CD4-positive, alpha-beta T cell treated with Interleukin-17A for 1 hour (primary cell): ENCODE measurements around the gene COL23A1.

Experiments used
- DNase-seq: peaks from one replicate; pipeline ENCODE4 v3.0.0-alpha.2; 2020

The COL23A1 gene

DNA sequence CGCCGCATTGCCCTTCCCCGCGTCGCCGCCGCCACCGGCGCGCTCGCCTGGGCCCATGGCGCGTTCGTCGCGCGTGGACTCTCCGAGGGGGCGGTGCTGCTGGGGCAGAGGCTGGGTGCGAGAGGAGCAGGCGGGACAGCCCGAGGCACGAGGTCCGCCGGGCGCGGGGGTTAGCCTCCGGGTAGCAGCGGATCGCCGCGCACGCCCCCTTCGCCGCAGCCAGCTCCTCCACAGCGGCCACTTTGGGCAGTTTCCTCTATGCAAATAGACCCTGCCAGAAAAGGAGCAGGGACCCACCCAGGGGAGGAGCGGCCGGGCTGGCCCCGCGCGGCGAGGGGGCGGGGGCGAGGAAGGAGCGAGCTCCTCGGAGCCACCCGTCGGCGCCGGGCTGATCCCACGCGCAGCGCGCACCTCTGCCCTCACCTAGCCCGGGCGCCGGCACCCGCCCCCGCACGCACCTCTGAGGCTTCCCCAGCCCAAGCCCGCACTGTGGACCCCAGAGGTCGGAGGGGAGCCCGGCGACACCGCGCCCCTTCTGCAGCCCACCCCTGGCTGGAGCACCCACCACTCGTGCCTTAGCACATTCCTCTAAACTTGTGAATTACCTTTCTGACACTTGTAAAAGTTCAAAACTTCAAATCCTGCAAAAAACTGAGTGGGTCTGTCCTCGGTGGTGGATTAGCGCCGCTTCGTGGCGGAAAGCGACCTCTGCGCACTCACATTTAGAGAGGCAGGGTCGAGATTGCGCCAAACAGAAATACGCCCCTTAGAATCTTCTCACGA, at the start of gene COL23A1:
Gene COL23A1 (minus strand): TSS at position 253 of the 783 bp plus-strand sequence.
- peak; percentile 35 for DNase-seq

DNA sequence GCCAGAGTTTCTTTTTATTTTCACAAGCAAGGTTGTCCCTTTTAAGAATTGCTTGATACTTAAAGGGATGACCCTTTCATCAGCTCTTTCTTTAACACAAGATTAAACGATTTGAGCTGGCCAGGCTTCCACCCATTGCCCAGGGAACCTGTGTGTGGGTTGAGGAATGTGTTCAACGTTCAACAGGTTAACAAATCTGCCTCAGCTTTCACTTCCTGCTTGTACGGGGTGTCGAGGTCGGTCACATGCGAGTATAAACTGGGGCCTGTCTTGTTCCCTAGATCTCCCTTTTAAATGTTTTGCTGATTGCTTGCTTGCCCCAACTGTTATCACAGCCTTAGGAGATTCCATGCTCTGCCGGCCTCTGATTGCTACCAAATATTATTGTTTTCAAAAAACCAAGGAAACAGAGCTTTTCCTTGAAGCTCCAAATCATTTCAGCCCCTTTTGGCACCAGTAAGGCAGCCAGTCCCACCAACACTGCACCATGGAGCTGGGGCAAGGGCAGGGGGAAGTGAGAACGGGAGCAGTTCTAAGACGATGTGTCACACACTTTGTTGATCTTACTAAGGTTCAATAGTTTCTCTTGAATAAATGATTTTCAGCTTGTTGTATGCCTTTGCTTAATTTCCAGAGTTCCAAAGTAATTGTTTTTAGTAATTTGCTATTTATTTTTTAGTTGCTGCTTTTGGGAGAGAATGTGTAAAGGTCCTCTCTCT, 47.3 kb upstream of the COL23A1 start:
- DNase-seq, result no peak

DNA sequence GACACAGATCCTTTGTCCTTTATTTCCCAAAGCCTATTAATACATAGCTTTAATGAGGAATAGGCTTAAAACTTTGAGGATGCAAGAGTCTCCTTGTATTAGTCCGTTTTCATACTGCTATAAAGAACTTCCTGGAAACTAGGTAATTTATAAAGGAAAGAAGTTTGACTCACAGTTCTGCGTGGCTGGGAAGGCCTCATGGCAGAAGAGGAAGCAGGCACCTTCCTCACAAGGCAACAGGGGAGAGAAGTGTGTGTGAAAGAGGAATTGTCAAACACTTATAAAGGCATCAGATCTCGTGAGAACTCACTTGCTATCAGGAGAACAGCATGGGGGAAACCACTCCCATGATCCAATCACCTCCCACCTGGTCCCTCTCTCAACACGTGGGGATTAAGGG, 42.1 kb upstream of the COL23A1 start:
- DNase-seq, result no peak

DNA sequence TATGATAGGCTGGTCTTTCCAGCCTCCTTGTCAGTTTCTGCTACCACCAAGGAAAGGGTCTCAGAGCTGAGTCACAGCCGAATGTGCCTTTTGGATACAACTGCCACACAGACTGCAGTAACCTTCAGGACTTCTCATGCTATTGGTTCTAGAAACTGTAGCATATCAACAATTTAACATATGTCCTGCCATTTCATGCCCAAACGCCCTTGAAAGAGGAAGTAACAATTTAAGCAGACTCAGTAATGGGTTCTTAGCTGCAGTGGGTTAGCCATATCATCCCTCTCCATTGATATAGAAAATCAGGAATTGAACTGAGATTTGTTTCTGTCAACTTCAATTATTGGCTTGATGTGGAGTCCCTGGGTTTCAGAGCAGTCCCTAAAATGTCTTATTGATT, 40.8 kb upstream of the COL23A1 start:
- DNase-seq, result no peak

DNA sequence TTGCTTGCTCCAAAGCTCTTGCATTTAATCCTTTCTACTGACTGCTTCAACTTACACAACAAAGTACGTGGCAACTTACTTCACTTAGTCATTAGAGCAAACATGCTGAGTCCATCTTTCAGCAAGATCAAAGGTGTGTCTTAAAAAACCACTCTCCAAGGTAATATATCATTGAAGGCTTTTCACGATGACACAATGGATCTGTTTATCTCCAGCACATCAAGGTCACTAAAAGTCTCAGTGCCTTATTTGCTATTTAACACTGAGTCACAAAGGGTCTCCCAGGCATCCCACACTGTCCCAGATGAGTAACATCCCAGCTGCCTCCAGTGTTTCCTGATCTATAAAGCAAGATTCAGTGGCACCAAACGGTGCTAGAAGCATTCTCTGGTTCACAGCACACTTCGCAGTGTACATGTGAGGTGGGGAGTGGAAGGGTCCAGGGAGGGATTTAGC, 40.3 kb upstream of the COL23A1 start:
- DNase-seq, result no peak

DNA sequence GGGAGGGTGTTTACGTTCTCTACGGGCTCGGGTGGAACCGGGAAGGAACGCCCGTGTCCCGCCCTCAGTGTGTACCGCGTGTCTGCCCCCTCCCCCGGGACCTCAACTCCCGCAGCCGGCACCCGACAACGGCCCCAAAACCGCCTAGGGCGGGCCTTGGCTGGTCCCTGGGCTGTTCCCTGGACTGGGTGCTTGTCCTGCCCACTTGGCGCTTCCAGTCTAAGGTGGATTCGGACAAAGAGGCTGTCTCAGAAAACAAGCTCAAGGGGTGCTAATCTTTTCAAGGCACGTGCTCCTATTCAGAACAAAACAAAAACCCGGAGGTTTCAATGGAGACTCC, 37.0 kb upstream of the COL23A1 start:
- no peak for DNase-seq

DNA sequence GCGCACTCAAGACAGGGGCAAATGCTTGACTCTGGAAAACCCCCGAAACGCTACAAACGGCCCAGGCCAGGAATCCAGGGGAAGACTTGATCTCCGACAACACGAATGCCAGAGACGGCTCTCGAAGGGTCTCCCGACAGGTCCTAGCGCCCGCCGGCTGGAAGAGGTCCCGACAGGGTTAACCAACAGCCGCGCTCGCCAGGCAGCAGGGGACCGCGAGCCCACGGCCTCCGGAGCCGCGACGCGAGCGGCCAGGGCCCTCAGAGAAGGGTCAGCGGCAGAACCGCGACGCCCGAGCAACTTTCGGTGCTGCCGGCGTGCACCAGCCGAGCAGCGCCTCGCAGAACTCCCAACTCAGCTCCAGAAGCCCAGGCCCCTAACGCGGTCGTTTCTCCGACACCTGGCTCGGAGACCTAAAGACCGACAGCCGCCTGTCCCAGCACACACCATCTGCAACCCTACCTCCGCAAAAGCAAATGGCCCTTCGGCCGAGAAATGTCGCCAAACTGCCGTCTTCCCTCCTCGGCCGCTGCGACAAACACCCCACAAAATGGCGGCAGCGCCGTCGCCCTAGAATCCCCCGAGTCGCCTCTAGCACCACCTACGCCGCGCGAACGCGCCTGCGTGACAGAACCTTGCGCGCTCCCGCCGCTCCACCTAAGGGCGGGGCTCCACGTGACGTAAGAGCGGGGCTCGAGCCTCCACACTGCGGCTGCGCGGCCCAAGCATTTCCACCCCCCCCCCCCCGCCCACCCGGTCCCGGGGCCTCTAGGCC, 36.5 kb upstream of the COL23A1 start, which contains the start of gene CLK4:
Gene CLK4 (minus strand): TSS at position 567 of the 775 bp plus-strand sequence. CDS start 3,634 bp downstream, outside the sequence.
- DNase-seq, result peak; percentile 97

DNA sequence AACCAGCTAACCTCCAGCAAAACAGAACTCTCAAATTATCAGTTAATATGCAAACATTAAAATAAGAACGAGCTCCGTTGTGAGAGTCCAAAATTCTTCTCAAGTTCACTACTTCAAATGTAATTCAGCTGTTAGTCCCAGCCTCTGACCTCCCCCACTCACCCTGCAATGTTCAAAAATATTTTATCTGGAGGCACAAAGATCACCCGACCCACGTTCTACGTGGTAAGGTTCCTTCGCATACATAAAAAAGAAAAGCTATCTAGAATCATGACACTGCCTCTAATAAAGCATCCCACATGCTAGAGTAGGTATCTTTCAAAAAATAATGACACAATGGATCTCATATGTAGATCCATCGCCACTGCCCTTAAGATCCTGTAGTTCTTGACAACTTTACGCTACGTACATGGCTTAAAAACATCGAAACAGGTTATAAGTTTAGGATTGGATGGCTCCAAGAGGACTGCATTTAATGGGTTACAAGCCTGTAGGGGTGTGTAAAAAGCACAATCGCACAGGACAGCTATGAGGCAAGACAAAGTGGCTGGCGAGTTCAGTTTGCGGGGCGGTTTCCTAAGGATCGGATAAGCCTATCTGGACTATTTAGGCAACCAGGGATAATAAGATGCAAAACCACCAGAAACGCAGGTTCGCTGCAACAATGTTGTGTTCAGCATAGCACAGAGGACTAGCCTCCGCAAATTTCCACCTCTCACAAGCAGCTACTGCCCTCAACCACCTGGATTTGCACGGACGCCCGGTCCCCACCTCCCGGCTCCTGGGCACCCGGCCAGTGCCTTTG, 35.7 kb upstream of the COL23A1 start:
- DNase-seq, result no peak

DNA sequence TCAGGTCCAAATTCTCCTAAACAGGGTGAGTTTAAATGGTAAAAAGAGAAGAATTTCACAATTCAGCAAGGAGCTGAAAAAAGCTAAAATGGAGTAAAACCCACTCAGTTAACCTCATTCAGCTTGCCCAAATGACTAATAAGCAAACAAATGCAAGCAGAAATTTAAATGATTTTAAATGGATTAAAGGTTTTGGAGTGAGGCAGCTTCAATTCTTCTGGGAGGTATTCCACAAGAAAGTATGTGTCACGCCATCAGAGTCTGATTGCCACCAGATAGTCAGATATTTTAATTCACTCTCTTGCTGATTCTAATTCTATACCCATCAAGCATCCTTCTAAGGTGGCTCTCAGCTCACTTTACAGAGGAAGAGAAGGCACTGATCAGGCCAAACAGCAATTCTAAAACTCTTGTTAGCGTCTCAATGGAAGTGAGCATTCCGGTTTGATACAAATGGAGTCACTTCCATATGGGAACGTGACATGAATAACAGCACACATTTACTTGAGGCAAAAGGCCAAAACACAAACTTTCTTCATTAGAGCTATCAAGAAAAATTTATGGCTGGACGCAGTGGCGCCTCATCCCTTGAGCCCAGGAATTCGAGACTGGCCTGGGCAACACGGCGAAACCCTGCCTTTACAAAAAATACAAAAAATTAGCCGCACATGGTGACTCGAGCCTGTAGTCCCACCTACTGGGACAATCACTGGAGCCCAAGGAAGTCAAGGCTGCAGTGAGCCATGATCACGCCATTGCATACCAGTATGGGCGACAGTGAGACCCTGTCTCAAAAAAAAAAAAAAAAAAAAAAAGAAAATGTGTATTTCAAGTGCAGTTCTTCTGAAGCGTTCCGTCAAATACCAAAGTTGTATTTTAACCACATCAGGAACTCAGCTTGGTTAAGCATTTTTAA, 34.7 kb upstream of the COL23A1 start:
- DNase-seq, result no peak

DNA sequence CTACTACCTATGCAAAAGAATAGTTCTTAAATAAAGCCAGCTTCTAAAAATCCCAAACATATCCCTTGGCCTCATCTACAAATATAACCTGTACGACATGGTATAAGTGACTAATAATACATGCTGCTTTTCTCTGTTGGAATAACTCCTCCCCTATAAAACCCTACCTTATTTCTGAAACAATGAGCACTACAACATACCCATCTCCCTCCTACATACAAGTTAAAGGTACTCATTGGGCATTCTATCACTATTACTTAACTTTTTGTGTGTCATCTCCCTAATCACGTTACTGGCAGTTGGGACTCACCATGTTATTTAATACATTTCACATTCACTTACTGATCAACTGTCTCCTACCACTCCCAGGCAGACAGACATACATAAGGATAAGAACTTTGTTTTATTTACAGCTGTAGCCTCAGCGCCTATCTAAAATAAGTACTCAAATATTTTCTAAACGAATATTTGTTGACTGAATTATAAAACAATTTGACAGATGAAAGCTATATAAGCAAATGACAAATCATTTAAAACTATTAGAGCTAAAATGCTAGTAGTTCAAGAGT, 32.6 kb upstream of the COL23A1 start:
- DNase-seq, result no peak

DNA sequence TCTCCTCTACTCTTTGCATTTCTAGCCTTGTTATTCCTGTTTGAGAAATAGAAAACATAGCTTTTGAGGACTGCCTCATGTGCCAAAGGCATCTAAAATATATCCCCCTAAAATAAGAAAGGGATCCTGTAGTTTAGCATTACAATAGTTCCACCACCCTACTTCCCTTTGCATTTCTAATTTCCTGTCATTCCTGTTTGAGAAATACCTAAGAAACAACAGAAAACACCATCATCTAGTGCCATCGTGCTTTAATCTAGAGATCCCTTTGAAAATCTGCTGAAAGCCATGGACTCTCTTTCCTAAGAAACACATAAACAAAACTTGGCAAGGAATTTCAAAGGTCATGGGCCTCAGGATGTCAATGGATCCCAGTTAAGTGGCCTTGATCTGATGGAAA, 29.2 kb upstream of the COL23A1 start:
- no peak for DNase-seq

DNA sequence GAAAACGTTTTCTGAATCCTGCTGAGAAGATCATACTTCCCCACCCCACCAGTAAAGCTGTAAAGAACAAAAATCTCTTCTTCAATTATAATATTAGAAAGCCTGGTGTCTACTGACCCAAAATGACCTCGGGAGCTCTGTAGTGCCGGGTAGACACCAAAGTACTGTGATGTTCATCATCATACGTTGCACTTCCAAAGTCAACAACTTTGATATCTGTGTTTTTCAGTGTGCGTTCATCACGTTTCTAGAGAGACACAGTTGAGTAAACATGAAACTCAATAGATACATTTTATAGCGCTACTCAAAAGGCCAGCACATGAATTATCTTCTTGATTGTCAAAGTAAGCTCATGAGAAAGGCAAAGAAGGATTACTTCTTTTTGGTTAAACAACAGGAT, 22.1 kb upstream of the COL23A1 start:
- DNase-seq, result no peak

DNA sequence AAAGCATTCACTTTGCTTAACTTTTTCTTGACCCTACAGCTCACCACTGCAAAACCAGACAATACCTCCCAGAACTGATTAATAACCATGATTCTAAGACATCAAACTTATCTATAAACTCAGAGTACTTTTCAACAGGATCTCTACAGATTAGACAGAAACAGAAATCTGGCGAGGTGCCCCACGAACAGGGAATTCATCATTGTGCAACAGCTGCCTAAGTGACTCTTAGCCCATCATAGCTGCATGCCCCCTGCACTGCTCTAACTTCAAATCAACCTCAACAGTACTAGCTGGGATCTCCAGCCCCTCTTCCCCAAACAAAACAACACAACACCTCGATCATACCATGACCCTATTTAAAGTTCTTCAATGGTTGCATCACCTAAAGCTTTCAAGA, 16.1 kb upstream of the COL23A1 start:
- DNase-seq, result no peak

DNA sequence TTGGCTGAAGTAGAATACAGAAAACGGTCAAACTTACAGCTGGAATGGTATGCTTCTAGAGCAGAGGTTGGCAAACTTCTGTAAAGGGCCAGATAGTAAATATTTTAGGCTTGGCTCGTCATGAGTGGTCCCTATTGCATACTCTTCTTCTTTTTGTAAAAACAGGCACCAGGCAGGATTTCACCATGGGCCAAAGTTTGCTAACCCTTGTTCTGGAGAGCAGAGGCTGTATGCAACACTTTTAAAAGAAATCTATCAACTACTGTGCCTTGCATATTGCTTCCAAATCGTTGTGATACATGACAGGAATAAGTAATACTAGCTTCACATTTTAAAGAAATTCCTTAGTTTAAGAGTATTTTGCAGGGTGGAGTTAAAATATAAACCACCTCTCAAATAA, 15.6 kb upstream of the COL23A1 start:
- DNase-seq, result no peak

DNA sequence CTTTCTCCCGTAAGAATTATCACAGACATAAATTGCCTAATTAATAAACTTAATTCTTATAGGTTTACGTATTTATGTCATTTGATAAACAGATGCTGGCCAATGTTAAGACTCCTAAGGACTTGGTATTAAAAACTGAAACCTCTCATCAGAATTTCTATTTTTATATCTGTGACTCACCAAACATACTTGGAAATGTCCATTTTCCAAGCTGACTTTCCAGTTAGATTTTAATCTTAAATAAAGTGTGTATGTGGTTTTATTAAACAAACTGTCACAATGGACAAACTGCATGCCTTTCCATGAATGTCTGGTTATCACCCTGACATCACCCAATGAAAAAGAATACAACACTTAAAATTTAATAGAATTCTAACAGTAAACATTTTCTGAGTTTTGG, 12.6 kb upstream of the COL23A1 start:
- DNase-seq, result no peak

DNA sequence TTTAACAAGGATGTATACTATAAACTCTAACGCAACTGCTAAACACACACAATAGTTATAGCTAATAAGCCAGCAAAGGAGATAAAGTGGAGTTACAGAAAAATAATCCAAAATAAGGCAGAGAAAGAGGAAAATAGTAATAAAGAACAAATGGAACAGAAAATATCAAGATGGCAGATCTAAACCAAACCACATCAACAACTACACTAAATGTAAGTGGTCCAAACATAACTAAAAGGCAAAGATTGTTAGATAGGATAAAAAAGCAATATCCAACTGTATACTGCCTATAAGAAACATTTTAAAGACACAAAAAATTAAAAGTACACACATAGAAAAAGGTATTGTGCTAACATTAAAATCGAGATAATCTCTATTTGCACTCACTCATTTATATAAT, 5.6 kb upstream of the COL23A1 start:
- no peak for DNase-seq

DNA sequence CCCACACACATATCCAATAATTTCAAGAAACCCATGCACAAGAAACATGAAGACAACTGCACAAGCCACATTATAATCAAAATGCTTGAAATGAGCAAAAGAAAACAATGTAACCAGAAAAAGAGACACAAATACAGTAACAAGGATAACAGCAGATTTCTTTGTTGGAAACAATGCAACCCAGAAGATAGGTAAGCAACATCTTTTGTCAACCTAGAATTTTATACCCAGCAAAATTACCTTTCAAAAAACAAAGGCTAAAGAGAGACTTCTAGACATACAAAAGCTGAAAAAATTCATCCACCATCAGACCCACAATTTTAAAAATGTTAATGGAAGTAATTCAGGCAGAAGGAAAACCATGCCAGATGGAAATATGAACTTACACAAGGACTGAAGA, 5.0 kb upstream of the COL23A1 start:
- DNase-seq, result no peak

DNA sequence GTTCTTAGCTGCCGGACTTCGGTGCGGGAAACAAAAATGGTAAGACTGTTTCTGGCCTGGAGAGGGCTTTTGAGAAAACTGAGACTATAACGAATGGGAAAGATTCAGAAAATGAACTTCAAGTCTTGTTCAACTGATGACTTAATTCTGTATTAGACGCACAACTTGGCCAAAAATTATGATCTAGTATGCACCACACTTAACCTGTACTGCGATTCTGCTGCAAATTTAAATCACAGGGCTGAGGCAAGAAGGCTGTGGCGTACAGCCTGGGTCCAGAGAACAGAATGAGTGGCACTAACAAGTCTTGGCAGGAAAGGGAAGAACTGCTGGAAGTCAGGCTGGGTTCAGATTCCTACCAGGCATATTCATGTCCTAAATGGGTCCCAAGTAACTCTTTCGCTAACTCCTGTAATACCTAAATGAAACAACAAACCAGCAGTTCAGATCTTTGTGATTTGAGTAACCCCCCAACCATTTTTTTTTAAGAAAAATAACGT, 781 bp upstream of the COL23A1 start:
- DNase-seq, result no peak

DNA sequence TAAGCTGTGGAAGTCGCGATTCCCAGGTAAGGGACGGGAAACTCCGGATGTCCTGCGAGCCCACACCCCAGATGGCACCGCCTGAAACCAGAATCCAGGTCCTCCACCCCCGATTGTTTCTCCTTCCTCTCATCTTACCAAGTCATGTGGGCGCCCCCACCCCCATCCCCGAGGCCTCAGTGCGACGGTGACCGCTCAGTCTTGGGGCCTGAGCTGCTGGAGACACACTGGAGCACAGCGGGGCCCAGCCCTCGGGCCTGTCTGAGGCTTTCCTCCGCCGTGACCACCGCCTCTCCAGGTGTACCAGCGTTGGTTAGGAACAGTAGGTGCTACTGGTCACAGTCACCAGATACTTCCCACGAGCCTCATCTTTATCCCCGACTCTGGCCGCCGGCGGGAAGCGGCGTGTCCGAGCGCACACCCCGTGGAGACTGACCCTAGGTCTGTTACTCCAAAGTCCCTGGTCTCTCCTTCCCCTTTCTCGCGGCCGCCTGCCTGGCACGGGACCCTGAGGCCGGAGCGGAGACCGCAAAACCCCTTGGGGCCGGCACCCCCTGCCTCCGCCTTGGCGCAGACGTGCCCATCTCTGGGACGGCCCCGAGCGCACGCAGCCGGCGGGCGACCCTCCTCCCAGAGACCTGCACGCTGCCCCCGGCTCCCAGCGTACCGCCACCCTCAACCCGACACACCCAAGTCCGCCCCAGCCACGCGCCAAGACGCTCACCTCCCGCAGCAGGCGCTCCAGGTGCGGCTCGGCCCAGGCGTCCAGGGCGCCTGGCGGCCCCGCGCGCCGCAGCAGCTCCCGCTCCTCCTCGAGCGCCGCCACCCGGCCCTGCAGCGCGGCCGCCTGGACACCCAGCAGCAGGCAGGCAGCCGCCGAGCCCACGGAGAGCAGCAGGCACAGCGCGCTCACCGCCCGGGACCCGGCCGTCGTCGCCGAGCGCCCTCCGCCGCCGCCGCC, 733 bp downstream of the COL23A1 start:
- DNase-seq, result no peak

DNA sequence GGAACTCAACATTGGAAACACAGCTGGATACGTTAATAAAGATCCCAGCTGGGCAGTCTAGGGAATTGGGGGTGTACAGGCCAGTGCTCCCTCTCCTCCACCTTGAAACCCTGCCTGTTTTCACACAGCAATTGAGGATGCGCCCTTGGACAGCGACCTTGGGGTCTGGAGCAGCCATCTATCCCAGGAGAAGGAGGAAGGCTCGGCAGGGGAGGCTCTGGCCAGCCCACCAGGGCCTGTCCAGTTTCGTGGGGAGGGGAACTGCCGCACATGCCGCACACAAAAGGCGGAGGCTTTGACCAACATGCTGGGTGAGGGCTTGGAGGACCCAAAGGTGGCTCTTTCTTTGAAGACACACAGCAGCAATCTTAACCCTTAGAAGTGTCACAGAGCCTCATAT, 1.4 kb downstream of the COL23A1 start:
- no peak for DNase-seq
